ENCODE results near the gene DCAF8L1. TPM values are rescaled to one million over a fixed set of nuclear protein-coding genes. Genes with fewer than 3 reads are reported as not detected.
"Not testable (repeated sequence)": the region's sequence is repeated elsewhere in the genome, so short reads cannot be mapped to it uniquely, and the experiment has no call there.

DCAF8L1 gene
- total RNA-seq, 1 donor = not detected

- no peaks in the 10 kb centered on the region for H4K20me1 ChIP-seq (ENCODE audit: insufficient read depth, low read length)
- no peak overlapping the region for H3K4me3 ChIP-seq (ENCODE audit: insufficient read depth, low read length)
- no peaks in the 10 kb centered on the region for H3K79me2 ChIP-seq (ENCODE audit: insufficient read depth, low read length)
- no peak for TF ChIP-seq CTCF (IDR thresholded peaks at IDR 0.05; ENCODE audit: extremely low read depth, low read depth, low read length)
- DNase-seq (ENCODE audit: insufficient read length, low spot score, missing footprints) = no peak
- no peaks in the 10 kb centered on the region for H3K27me3 ChIP-seq (ENCODE audit: insufficient read depth, low read length)
- no peak overlapping the region for H2AFZ ChIP-seq (ENCODE audit: low read length)
- H3K36me3 ChIP-seq (ENCODE audit: insufficient read depth, low read length) = no peaks in the 10 kb centered on the region
- no peak overlapping the region for H3K27ac ChIP-seq (ENCODE audit: low read depth, low read length)
- peaks cover 3% of the 10 kb centered on the region for H3K9me3 ChIP-seq (ENCODE audit: low read depth, low read length)
- no peaks in the 10 kb centered on the region for H3K4me1 ChIP-seq (ENCODE audit: insufficient read depth, low read length)
- H3K4me2 ChIP-seq (ENCODE audit: insufficient read depth, low read length) = no peak overlapping the region
Measured at GRCh38 chrX:27968878-27969277, 12.4 kb downstream of the DCAF8L1 start.

- H3K9me3 ChIP-seq (ENCODE audit: low read depth, low read length) = peaks cover 3% of the 10 kb centered on the region
- H3K4me2 ChIP-seq (ENCODE audit: insufficient read depth, low read length) = no peak overlapping the region
- H3K4me1 ChIP-seq (ENCODE audit: insufficient read depth, low read length) = no peaks in the 10 kb centered on the region
- no peak overlapping the region for H2AFZ ChIP-seq (ENCODE audit: low read length)
- H3K79me2 ChIP-seq (ENCODE audit: insufficient read depth, low read length) = no peaks in the 10 kb centered on the region
- no peak overlapping the region for H3K4me3 ChIP-seq (ENCODE audit: insufficient read depth, low read length)
- no peak for TF ChIP-seq CTCF (IDR thresholded peaks at IDR 0.05; ENCODE audit: extremely low read depth, low read depth, low read length)
- no peaks in the 10 kb centered on the region for H3K36me3 ChIP-seq (ENCODE audit: insufficient read depth, low read length)
- no peaks in the 10 kb centered on the region for H3K27me3 ChIP-seq (ENCODE audit: insufficient read depth, low read length)
- DNase-seq (ENCODE audit: insufficient read length, low spot score, missing footprints) = no peak
- H3K27ac ChIP-seq (ENCODE audit: low read depth, low read length) = no peak overlapping the region
- H4K20me1 ChIP-seq (ENCODE audit: insufficient read depth, low read length) = no peaks in the 10 kb centered on the region
Measured at GRCh38 chrX:27968352-27968751, 12.9 kb downstream of the DCAF8L1 start.

GRCh38 chrX:27966955-27967354 is 14.3 kb downstream of the DCAF8L1 start:
- no peaks in the 10 kb centered on the region for H3K4me1 ChIP-seq (ENCODE audit: insufficient read depth, low read length)
- no peak overlapping the region for H3K27ac ChIP-seq (ENCODE audit: low read depth, low read length)
- no peaks in the 10 kb centered on the region for H3K27me3 ChIP-seq (ENCODE audit: insufficient read depth, low read length)
- TF ChIP-seq CTCF (IDR thresholded peaks at IDR 0.05; ENCODE audit: extremely low read depth, low read depth, low read length) = no peak
- H3K9me3 ChIP-seq (ENCODE audit: low read depth, low read length) = peaks cover 3% of the 10 kb centered on the region
- no peak overlapping the region for H3K4me3 ChIP-seq (ENCODE audit: insufficient read depth, low read length)
- H3K4me2 ChIP-seq (ENCODE audit: insufficient read depth, low read length) = no peak overlapping the region
- no peak for DNase-seq (ENCODE audit: insufficient read length, low spot score, missing footprints)
- H4K20me1 ChIP-seq (ENCODE audit: insufficient read depth, low read length) = no peaks in the 10 kb centered on the region
- H3K79me2 ChIP-seq (ENCODE audit: insufficient read depth, low read length) = no peaks in the 10 kb centered on the region
- no peak overlapping the region for H2AFZ ChIP-seq (ENCODE audit: low read length)
- no peaks in the 10 kb centered on the region for H3K36me3 ChIP-seq (ENCODE audit: insufficient read depth, low read length)

- TF ChIP-seq CTCF (IDR thresholded peaks at IDR 0.05; ENCODE audit: extremely low read depth, low read depth, low read length) = no peak
- no peak overlapping the region for H3K4me2 ChIP-seq (ENCODE audit: insufficient read depth, low read length)
- H3K79me2 ChIP-seq (ENCODE audit: insufficient read depth, low read length) = no peaks in the 10 kb centered on the region
- H4K20me1 ChIP-seq (ENCODE audit: insufficient read depth, low read length) = no peaks in the 10 kb centered on the region
- H3K27ac ChIP-seq (ENCODE audit: low read depth, low read length) = no peak overlapping the region
- no peak for DNase-seq (ENCODE audit: insufficient read length, low spot score, missing footprints)
- H3K27me3 ChIP-seq (ENCODE audit: insufficient read depth, low read length) = no peaks in the 10 kb centered on the region
- peaks cover 3% of the 10 kb centered on the region for H3K9me3 ChIP-seq (ENCODE audit: low read depth, low read length)
- no peaks in the 10 kb centered on the region for H3K4me1 ChIP-seq (ENCODE audit: insufficient read depth, low read length)
- no peak overlapping the region for H3K4me3 ChIP-seq (ENCODE audit: insufficient read depth, low read length)
- no peaks in the 10 kb centered on the region for H3K36me3 ChIP-seq (ENCODE audit: insufficient read depth, low read length)
- H2AFZ ChIP-seq (ENCODE audit: low read length) = no peak overlapping the region
Measured at GRCh38 chrX:27966492-27966891, 14.8 kb downstream of the DCAF8L1 start.

GRCh38 chrX:27965348-27965747 is 15.9 kb downstream of the DCAF8L1 start:
- not testable (repeated sequence) for H2AFZ ChIP-seq (ENCODE audit: low read length); H3K4me3 ChIP-seq (ENCODE audit: insufficient read depth, low read length); H3K4me1 ChIP-seq (ENCODE audit: insufficient read depth, low read length); H3K27me3 ChIP-seq (ENCODE audit: insufficient read depth, low read length); H3K4me2 ChIP-seq (ENCODE audit: insufficient read depth, low read length); H4K20me1 ChIP-seq (ENCODE audit: insufficient read depth, low read length); DNase-seq (ENCODE audit: insufficient read length, low spot score, missing footprints); H3K36me3 ChIP-seq (ENCODE audit: insufficient read depth, low read length); H3K27ac ChIP-seq (ENCODE audit: low read depth, low read length); H3K9me3 ChIP-seq (ENCODE audit: low read depth, low read length); H3K79me2 ChIP-seq (ENCODE audit: insufficient read depth, low read length)
